Neural cell (in vitro differentiated cells): ENCODE data around the gene TP53TG3F. TPM values are rescaled to one million over a fixed set of nuclear protein-coding genes. Genes with fewer than 3 reads are reported as not detected.
"Not testable (repeated sequence)": the region's sequence is repeated elsewhere in the genome, so short reads cannot be mapped to it uniquely, and the experiment has no call there.

Source experiments
- H2AFZ ChIP-seq: fragments of 200-600, 300-800 bp; sonication (generic), shearing (Covaris generic); 2 replicates; pipeline ENCODE4 v1.6.0; 2014; ENCODE audit warnings: low read depth, mild to moderate bottlenecking, antibody characterized with exemption, low read length, moderate library complexity
- H3F3A ChIP-seq: fragments of 200-600 bp; shearing (Covaris generic); 2 replicates; pipeline ENCODE4 v1.6.1; 2016; ENCODE audit warnings: mild to moderate bottlenecking, moderate library complexity, mixed read lengths, antibody characterized with exemption, low read length; ENCODE audit not compliant: insufficient read depth, poor library complexity, severe bottlenecking
- H3K27ac ChIP-seq: fragments of 200-600, 300-800 bp; sonication (generic), shearing (Covaris generic); 2 replicates; pipeline ENCODE4 v1.5.1; 2014; ENCODE audit warnings: mild to moderate bottlenecking, low read length, moderate library complexity
- H3K27me3 ChIP-seq: fragments of 300-800, 200-600 bp; sonication (generic), shearing (Covaris generic); 2 replicates; pipeline ENCODE4 v1.6.0; 2014; ENCODE audit warnings: mild to moderate bottlenecking, low read depth, low read length, moderate library complexity; ENCODE audit not compliant: insufficient read depth
- H3K36me3 ChIP-seq: fragments of 300-800, 200-600 bp; sonication (generic), shearing (Covaris generic); 2 replicates; pipeline ENCODE4 v1.5.1; 2014; ENCODE audit warnings: mild to moderate bottlenecking, antibody characterized with exemption, low read length, moderate library complexity; ENCODE audit not compliant: insufficient read depth
- H3K4me2 ChIP-seq: fragments of 300-800, 200-600 bp; sonication (generic), shearing (Covaris generic); 2 replicates; pipeline ENCODE4 v1.6.0; 2014; ENCODE audit warnings: mild to moderate bottlenecking, low read length
- H3K4me3 ChIP-seq: fragments of 300-800, 200-600 bp; sonication (generic), shearing (Covaris generic); 2 replicates; pipeline ENCODE4 v1.5.1; 2014; ENCODE audit warnings: mild to moderate bottlenecking, low read length, moderate library complexity
- H3K79me2 ChIP-seq: fragments of 200-600 bp; shearing (Covaris generic); replicated peaks from 2 replicates; pipeline ENCODE4 v1.6.0; 2014; ENCODE audit warnings: mild to moderate bottlenecking, low read length, moderate library complexity; ENCODE audit not compliant: insufficient read depth
- H3K9ac ChIP-seq: fragments of 300-800, 200-600 bp; sonication (generic), shearing (Covaris generic); 2 replicates; pipeline ENCODE4 v1.6.1; 2016; ENCODE audit warnings: mild to moderate bottlenecking, low read length, mixed read lengths
- H3K9me2 ChIP-seq: fragments of 200-600 bp; shearing (Covaris generic); 2 replicates; pipeline ENCODE4 v1.6.1; 2016; ENCODE audit warnings: mild to moderate bottlenecking, low read length, mixed read lengths; ENCODE audit not compliant: insufficient read depth
- H3K9me3 ChIP-seq: fragments of 200-600, 300-800 bp; sonication (generic), shearing (Covaris generic); 2 replicates; pipeline ENCODE4 v1.6.1; 2016; ENCODE audit warnings: mild to moderate bottlenecking, mixed run types, low read length, moderate library complexity, mixed read lengths
- H4K20me1 ChIP-seq: fragments of 200-600 bp; shearing (Covaris generic); 2 replicates; pipeline ENCODE4 v1.6.1; 2016; ENCODE audit warnings: mild to moderate bottlenecking, mixed run types; ENCODE audit not compliant: insufficient read depth
- polyA minus RNA-seq: library from RNA; depleted of rRNA, polyadenylated mRNA; stranded (reverse); fragments of >200 nt; gene quantifications from 2 replicates; pipeline ENCODE4 v1.2.3, GENCODE V29; 2014
- polyA plus RNA-seq: library from polyadenylated mRNA; depleted of rRNA; stranded (reverse); fragments of >200 nt; gene quantifications from 2 replicates; pipeline ENCODE4 v1.2.3, GENCODE V29; 2014
- small RNA-seq, 3 experiments: library from RNA; depleted of rRNA; stranded (forward); fragments of <200 nt; gene quantifications; one replicate each; pipeline ENCODE3, GENCODE V24; 2012

Gene TP53TG3F
- polyA plus RNA-seq = not detected in 2 replicates
- polyA minus RNA-seq = not detected in 2 replicates

GRCh38 chr16:33459312-33459711 is at the start of gene TP53TG3F:
TSS of gene TP53TG3F (plus strand) at chr16:33459612. CDS start at chr16:33459680, 68 bp downstream.
- not testable (repeated sequence) for H3K4me3 ChIP-seq, H3K9me2 ChIP-seq, H3K27me3 ChIP-seq, H3K9me3 ChIP-seq, H4K20me1 ChIP-seq, H2AFZ ChIP-seq, H3F3A ChIP-seq, H3K36me3 ChIP-seq, H3K27ac ChIP-seq, H3K79me2 ChIP-seq, H3K4me2 ChIP-seq, H3K9ac ChIP-seq

- not testable (repeated sequence) for H4K20me1 ChIP-seq, H3K9me2 ChIP-seq, H3K79me2 ChIP-seq, H3K9ac ChIP-seq, H3K36me3 ChIP-seq, H3K4me2 ChIP-seq, H2AFZ ChIP-seq, H3K27me3 ChIP-seq, H3F3A ChIP-seq, H3K4me3 ChIP-seq, H3K27ac ChIP-seq, H3K9me3 ChIP-seq
These were observed 32.2 kb downstream of the TP53TG3F start for GRCh38 chr16:33491611-33492010.

GRCh38 chr16:33507231-33507630 is 47.8 kb downstream of the TP53TG3F start:
- H4K20me1 ChIP-seq, H3K27ac ChIP-seq, H3K4me3 ChIP-seq, H3K9ac ChIP-seq, H3K9me2 ChIP-seq, H3K79me2 ChIP-seq, H3K36me3 ChIP-seq, H2AFZ ChIP-seq, H3F3A ChIP-seq, H3K9me3 ChIP-seq, H3K4me2 ChIP-seq, H3K27me3 ChIP-seq: not testable (repeated sequence)

- H3K27me3 ChIP-seq, H3K9ac ChIP-seq, H3K36me3 ChIP-seq, H3F3A ChIP-seq, H3K4me2 ChIP-seq, H3K27ac ChIP-seq, H3K9me3 ChIP-seq, H3K9me2 ChIP-seq, H3K4me3 ChIP-seq, H2AFZ ChIP-seq, H4K20me1 ChIP-seq, H3K79me2 ChIP-seq: not testable (repeated sequence)
These were observed 49.7 kb downstream of the TP53TG3F start for GRCh38 chr16:33509070-33509469.

- not testable (repeated sequence) for H3F3A ChIP-seq, H3K9me3 ChIP-seq, H3K27ac ChIP-seq, H4K20me1 ChIP-seq, H3K36me3 ChIP-seq, H3K4me2 ChIP-seq, H3K9me2 ChIP-seq, H2AFZ ChIP-seq, H3K27me3 ChIP-seq, H3K4me3 ChIP-seq, H3K9ac ChIP-seq, H3K79me2 ChIP-seq
These were observed 50.5 kb downstream of the TP53TG3F start for GRCh38 chr16:33509906-33510305.

Small RNA genes lying within 50 kb of the gene (small RNA-seq; reads per million reads assigned to genes)
- gene AC136944.5 = 0 reads per million in 3 experiments
- gene AC136944.6 = 0 reads per million in 3 experiments

Other genes starting within 250 kb of the TP53TG3F start
- not detected in 2 replicates for gene TP53TG3E, start 155.3 kb upstream of the TP53TG3F start, polyA plus RNA-seq
- gene TP53TG3B, start 98.8 kb upstream of the TP53TG3F start, polyA plus RNA-seq = not detected in 2 replicates